HG03175 (cell line): ENCODE data around the gene EBI3.
"Not testable (repeated sequence)": the region's sequence is repeated elsewhere in the genome, so short reads cannot be mapped to it uniquely, and the experiment has no call there.

Experiments
- ATAC-seq: cut with Tn5 transposase; IDR thresholded peaks from one replicate; pipeline ENCODE4 v1.9.1; 2021; ENCODE audit warnings: mild to moderate bottlenecking, moderate library complexity; ENCODE audit not compliant: unreplicated experiment

EBI3 gene

GRCh38 chr19:4229179-4229931 lies at the start of gene EBI3:
Gene EBI3 (plus strand): TSS chr19:4229523. CDS start chr19:4229551, 28 bp downstream.
- ATAC-seq: peak; percentile 70

GRCh38 chr19:4181053-4181508 lies 48.2 kb upstream of the EBI3 start:
- no peak for ATAC-seq

- ATAC-seq: peak; percentile 74
These were observed 47.1 kb upstream of the EBI3 start, which contains the start of the genes ANKRD24 and SIRT6 for GRCh38 chr19:4182084-4182810. Gene ANKRD24 (plus strand): TSS chr19:4182689. CDS start chr19:4186426, 3,737 bp downstream. Gene SIRT6 (minus strand): TSS chr19:4182563. CDS start chr19:4182539, 24 bp downstream.

GRCh38 chr19:4183967-4184717 lies 45.2 kb upstream of the EBI3 start:
- ATAC-seq: no peak

GRCh38 chr19:4184718-4185352 lies 44.5 kb upstream of the EBI3 start:
- ATAC-seq: no peak

- no peak for ATAC-seq
These were observed 43.8 kb upstream of the EBI3 start for GRCh38 chr19:4185413-4186086.

GRCh38 chr19:4186087-4186993 lies 43.0 kb upstream of the EBI3 start:
- ATAC-seq: no peak

- ATAC-seq: no peak
These were observed 41.8 kb upstream of the EBI3 start for GRCh38 chr19:4187313-4188122.

GRCh38 chr19:4189641-4190040 lies 39.7 kb upstream of the EBI3 start:
- ATAC-seq: no peak

- ATAC-seq: not testable (repeated sequence)
These were observed 36.8 kb upstream of the EBI3 start for GRCh38 chr19:4192537-4192936.

- no peak for ATAC-seq
These were observed 35.0 kb upstream of the EBI3 start for GRCh38 chr19:4194353-4194752.

GRCh38 chr19:4196009-4196408 lies 33.3 kb upstream of the EBI3 start:
- ATAC-seq: no peak

GRCh38 chr19:4196587-4197148 lies 32.7 kb upstream of the EBI3 start:
- no peak for ATAC-seq

GRCh38 chr19:4197228-4197624 lies 32.1 kb upstream of the EBI3 start:
- no peak for ATAC-seq

- no peak for ATAC-seq
These were observed 31.5 kb upstream of the EBI3 start for GRCh38 chr19:4197625-4198466.

- no peak for ATAC-seq
These were observed 30.7 kb upstream of the EBI3 start for GRCh38 chr19:4198467-4199126.
